Ishikawa (cell line): ENCODE results near the gene GABRG3.

Experiments used
- CEBPB ChIP-seq: IDR thresholded peaks from 2 replicates; pipeline ENCODE4 v1.6.1; 2012
- CREB1 ChIP-seq: IDR thresholded peaks from 2 replicates; pipeline ENCODE4 v1.6.1; 2012; ENCODE audit warnings: low read depth
- EGR1 ChIP-seq: IDR thresholded peaks from 2 replicates; pipeline ENCODE4 v1.6.1; 2012
- EP300 ChIP-seq: IDR thresholded peaks from 2 replicates; pipeline ENCODE4 v1.6.1; 2012; ENCODE audit warnings: borderline replicate concordance
- FOXM1 ChIP-seq: IDR thresholded peaks from 2 replicates; pipeline ENCODE4 v1.6.1; 2012; ENCODE audit warnings: low read depth, borderline replicate concordance
- NFIC ChIP-seq: IDR thresholded peaks from 2 replicates; pipeline ENCODE4 v1.6.1; 2012
- RAD21 ChIP-seq: IDR thresholded peaks from 2 replicates; pipeline ENCODE4 v1.6.1; 2012; ENCODE audit warnings: low read depth
- TAF1 ChIP-seq: IDR thresholded peaks from 2 replicates; pipeline ENCODE4 v1.6.1; 2012; ENCODE audit warnings: low read depth, mild to moderate bottlenecking
- TCF12 ChIP-seq: IDR thresholded peaks from 2 replicates; pipeline ENCODE4 v1.6.1; 2012; ENCODE audit warnings: low read depth
- TEAD4 ChIP-seq: IDR thresholded peaks from 2 replicates; pipeline ENCODE4 v1.6.1; 2012
- YY1 ChIP-seq: IDR thresholded peaks from 2 replicates; pipeline ENCODE4 v1.6.1; 2012; ENCODE audit warnings: low read depth
- ZBTB7A ChIP-seq: IDR thresholded peaks from 2 replicates; pipeline ENCODE4 v1.6.1; 2012; ENCODE audit warnings: low read depth
- TF ChIP-seq, protein P1 (sequence below): IDR thresholded peaks from 2 replicates; pipeline ENCODE4 v1.6.1; 2012
- TF ChIP-seq, protein P2 (sequence below): IDR thresholded peaks from 2 replicates; pipeline ENCODE4 v1.6.1; 2012
- TF ChIP-seq, protein P3 (sequence below): IDR thresholded peaks from 2 replicates; pipeline ENCODE4 v1.6.1; 2012; ENCODE audit warnings: low read depth, mild to moderate bottlenecking

The GABRG3 gene

DNA sequence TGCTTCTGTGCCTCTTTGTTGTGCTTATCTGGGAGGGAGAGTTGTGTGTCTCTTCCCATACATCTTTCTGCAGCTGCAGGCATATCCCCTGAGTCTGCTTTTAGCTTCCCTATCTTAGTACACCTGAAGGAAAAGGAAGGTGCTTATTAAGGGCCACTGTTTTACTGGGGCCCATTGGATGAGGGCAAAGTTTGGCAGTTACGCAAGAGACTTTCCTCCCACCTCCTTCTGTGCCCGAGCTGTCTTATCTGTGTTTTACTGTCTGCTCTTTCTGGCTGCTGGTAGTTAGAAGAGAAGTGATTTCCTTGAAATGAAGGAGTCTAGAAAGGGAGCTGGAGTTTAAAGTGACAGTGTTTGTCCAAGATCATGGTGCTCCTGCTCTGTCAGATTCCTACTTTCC is 66.5 kb downstream of the GABRG3 start:
- no peak for TF ChIP-seq CREB1
- no peak for TF ChIP-seq YY1
- TF ChIP-seq, protein P1, sequence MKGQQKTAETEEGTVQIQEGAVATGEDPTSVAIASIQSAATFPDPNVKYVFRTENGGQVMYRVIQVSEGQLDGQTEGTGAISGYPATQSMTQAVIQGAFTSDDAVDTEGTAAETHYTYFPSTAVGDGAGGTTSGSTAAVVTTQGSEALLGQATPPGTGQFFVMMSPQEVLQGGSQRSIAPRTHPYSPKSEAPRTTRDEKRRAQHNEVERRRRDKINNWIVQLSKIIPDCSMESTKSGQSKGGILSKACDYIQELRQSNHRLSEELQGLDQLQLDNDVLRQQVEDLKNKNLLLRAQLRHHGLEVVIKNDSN: no peak
- no peak for TF ChIP-seq ZBTB7A
- TF ChIP-seq NFIC: no peak
- TF ChIP-seq RAD21: no peak
- TF ChIP-seq TCF12: no peak
- no peak for TF ChIP-seq CEBPB

DNA sequence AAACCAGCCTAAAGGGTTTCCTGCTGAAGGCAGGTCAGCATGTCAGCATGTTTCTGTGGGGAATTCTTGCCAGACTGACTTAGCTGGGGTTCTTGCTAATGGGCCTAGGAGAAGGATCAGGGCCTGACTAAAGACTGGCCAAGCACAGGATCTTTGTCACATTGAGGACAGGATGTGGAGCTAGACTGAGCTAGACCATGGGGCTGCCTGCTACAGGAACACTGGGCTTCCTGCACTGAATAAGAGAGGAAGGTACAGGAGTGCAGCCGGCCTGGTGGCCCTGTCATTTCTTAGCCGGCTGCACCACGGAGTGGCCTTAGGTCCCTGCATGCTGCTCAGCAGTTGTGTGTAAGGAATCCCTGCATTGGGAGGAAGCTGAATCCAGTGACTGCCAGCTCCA is 68.2 kb downstream of the GABRG3 start:
- TF ChIP-seq, protein P2, sequence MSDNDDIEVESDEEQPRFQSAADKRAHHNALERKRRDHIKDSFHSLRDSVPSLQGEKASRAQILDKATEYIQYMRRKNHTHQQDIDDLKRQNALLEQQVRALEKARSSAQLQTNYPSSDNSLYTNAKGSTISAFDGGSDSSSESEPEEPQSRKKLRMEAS: no peak

DNA sequence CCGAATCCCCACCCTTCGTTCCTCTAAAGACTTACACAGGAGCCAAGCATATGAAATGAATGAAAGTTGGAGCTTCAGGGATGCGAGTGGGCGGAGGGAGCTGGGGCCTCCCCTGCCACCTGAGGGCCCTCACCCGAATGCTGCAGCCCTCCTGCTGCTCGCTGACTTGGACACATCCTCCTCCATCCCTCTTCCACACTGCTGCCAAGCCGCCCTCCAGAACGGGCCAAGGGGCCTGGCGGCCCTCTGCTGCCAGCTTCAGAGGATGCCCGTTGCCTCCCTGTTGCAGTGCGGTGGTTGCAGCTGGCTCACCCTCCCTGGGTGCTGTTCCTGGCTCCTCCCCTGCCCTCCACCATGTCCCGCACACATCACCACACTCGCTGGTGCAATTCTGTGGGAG is 71.2 kb downstream of the GABRG3 start:
- TF ChIP-seq TEAD4 (no peak), NFIC (no peak), TCF12 (no peak), EGR1 (no peak), ZBTB7A (no peak), YY1 (no peak), TAF1 (no peak), CEBPB (no peak)
- TF ChIP-seq, protein P2: no peak

DNA sequence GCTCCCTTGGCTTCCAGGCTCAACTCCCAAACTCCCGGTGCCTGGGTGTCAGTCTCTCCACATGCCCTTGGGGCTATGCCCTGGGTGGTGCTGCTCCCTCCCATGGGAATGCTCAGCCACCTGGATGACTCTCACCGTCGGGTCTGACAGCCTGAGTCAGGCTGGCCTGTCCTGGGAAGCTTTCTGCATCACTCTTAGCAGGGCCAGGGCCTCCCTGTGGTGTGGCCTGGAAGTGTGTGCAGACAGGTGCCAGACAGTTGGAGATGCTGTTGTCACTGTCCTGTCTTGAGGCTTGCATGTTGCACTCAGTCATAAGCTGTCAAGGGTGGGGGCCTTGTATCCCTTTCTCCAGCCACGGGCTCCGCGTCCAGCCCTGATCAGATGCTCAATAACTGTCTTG is 71.7 kb downstream of the GABRG3 start:
- TF ChIP-seq CREB1: no peak
- no peak for TF ChIP-seq EP300
- TF ChIP-seq, protein P1: no peak
- no peak for TF ChIP-seq EGR1
- no peak for TF ChIP-seq NFIC
- TF ChIP-seq YY1: no peak
- no peak for TF ChIP-seq CEBPB
- no peak for TF ChIP-seq TEAD4

DNA sequence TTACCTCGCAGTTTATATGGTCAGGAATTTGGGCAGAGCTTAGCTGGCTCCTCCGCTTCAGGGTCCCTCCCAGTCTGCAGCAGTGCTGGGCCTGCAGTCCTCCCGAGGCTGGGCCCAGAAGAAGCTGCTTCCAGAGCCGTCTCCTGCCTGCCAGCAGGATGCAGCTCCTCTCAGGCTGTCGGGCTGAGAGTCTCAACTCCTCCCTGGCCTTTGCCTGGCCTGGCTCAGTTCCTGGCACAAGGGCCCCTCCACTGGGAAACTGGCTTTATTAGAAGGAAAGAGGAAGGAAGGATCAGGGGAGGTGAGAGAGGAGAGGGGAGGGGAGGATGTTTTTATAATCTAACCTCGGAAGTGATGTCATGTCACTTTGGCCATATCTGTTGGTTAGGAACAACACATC is 72.8 kb downstream of the GABRG3 start:
- TF ChIP-seq EGR1 (no peak), FOXM1 (no peak)
- TF ChIP-seq, protein P1: no peak

DNA sequence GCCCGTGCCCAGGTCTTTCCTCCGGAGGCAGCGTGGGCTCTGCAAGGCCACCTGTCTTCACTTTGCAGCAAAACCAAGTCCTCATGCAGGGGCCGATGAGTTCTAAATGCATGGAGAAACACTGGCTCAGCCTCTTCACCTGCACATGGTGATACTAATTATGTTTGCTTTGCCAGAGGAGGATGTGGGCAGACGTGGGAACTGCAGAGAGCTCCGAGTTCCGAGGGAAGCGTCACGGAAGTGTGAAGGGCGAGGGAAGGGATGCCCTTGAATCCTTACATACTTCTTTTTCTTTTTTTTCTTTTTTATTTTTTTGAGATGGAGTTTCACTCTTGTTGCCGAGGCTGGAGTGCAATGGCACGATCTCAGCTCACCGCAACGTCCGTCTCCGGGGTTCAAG is 74.8 kb downstream of the GABRG3 start:
- TF ChIP-seq, protein P2: no peak
- TF ChIP-seq CEBPB: no peak
- TF ChIP-seq FOXM1: no peak
- TF ChIP-seq YY1: no peak
- no peak for TF ChIP-seq TEAD4

DNA sequence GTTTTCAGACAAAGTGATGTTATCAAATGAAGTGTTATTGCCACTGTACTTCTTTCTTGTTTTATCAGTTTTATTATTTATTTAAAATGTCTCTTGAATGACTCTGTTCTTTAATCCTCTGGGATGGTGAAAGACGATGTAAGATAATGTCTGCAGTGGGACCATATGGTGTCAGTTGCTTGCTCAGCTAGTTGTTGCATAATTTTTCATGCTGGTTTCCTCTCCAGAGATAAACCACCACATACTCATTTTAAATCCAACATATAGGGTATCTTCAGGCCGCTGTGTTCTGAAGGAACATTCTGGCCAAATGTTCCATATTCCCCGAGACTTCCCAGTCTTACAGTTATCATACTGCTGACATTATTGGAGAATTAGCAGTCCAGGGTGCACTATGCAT is 75.9 kb downstream of the GABRG3 start:
- TF ChIP-seq, protein P3, sequence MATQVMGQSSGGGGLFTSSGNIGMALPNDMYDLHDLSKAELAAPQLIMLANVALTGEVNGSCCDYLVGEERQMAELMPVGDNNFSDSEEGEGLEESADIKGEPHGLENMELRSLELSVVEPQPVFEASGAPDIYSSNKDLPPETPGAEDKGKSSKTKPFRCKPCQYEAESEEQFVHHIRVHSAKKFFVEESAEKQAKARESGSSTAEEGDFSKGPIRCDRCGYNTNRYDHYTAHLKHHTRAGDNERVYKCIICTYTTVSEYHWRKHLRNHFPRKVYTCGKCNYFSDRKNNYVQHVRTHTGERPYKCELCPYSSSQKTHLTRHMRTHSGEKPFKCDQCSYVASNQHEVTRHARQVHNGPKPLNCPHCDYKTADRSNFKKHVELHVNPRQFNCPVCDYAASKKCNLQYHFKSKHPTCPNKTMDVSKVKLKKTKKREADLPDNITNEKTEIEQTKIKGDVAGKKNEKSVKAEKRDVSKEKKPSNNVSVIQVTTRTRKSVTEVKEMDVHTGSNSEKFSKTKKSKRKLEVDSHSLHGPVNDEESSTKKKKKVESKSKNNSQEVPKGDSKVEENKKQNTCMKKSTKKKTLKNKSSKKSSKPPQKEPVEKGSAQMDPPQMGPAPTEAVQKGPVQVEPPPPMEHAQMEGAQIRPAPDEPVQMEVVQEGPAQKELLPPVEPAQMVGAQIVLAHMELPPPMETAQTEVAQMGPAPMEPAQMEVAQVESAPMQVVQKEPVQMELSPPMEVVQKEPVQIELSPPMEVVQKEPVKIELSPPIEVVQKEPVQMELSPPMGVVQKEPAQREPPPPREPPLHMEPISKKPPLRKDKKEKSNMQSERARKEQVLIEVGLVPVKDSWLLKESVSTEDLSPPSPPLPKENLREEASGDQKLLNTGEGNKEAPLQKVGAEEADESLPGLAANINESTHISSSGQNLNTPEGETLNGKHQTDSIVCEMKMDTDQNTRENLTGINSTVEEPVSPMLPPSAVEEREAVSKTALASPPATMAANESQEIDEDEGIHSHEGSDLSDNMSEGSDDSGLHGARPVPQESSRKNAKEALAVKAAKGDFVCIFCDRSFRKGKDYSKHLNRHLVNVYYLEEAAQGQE: no peak
- TF ChIP-seq, protein P2: no peak
- TF ChIP-seq EGR1: no peak
- TF ChIP-seq TAF1: no peak
- TF ChIP-seq YY1: no peak
- TF ChIP-seq FOXM1: no peak
- no peak for TF ChIP-seq ZBTB7A
- TF ChIP-seq EP300: no peak
- TF ChIP-seq, protein P1: no peak
- no peak for TF ChIP-seq TCF12
- TF ChIP-seq TEAD4: no peak
- no peak for TF ChIP-seq CREB1
- TF ChIP-seq CEBPB: no peak
- no peak for TF ChIP-seq NFIC

DNA sequence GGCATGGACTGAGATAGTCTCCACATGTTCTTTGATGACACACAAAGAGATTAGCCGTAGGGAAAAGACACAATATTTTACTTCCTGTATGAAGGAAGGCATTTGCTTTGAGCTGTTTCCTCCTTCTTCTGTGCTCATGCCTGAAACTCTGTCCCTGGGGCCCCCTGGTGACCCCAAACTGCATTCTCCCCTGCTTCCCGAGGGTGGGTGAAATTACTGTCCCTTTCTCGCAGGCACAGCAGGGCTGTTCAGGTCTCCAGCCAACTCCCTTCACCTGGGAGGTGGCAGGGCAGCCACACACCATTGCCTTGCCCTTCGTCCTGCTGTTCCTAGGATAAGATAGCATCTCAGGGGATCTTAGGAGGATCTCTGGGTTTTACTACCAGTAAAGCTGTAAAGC is 79.2 kb downstream of the GABRG3 start:
- TF ChIP-seq, protein P3: no peak
- TF ChIP-seq TCF12: no peak
- no peak for TF ChIP-seq EGR1
- no peak for TF ChIP-seq CREB1
